SK-N-SH treated with all-trans-retinoic acid at 6 μM for 48 hours (cell line): Measurements from ENCODE around the gene RTP5.
"Not testable (repeated sequence)": the region's sequence is repeated elsewhere in the genome, so short reads cannot be mapped to it uniquely, and the experiment has no call there.

Source experiments
- ATAC-seq: fragments of 200-7000 bp; cut with Tn5 transposase; 3 replicates; pipeline ENCODE4 v1.9.1; 2020; ENCODE audit warnings: mild to moderate bottlenecking, moderate library complexity
- ARNTL ChIP-seq: fragments of 450-650 bp; formaldehyde crosslinking; IDR thresholded peaks from 2 replicates; pipeline ENCODE4 v1.5.0; 2020; ENCODE audit warnings: low read depth, mild to moderate bottlenecking, moderate library complexity, borderline replicate concordance
- BACH2 ChIP-seq: fragments of 250-450 bp; sonication (Bioruptor Pico); IDR thresholded peaks from 2 replicates; pipeline ENCODE4 v1.9.0; 2021; ENCODE audit warnings: mild to moderate bottlenecking, borderline replicate concordance
- CREB5 ChIP-seq: fragments of 250-450 bp; sonication (Bioruptor Pico); IDR thresholded peaks from 2 replicates; pipeline ENCODE4 v1.5.1; 2020; ENCODE audit warnings: low read depth, mild to moderate bottlenecking, moderate library complexity
- CSDC2 ChIP-seq: fragments of 250-450 bp; sonication (Bioruptor Pico); IDR thresholded peaks from 2 replicates; pipeline ENCODE4 v1.5.0; 2020; ENCODE audit warnings: mild to moderate bottlenecking, moderate library complexity
- CSRNP3 ChIP-seq: fragments of 250-450 bp; sonication (Bioruptor Pico); IDR thresholded peaks from 2 replicates; pipeline ENCODE4 v1.5.1; 2021; ENCODE audit warnings: mild to moderate bottlenecking, moderate library complexity
- ESRRG ChIP-seq: fragments of 250-450 bp; sonication (Bioruptor Pico); IDR thresholded peaks from 2 replicates; pipeline ENCODE4 v1.6.1; 2021; ENCODE audit warnings: mild to moderate bottlenecking
- ISL1 ChIP-seq: fragments of 250-450 bp; sonication (Bioruptor Pico); IDR thresholded peaks from 2 replicates; pipeline ENCODE4 v2.1.2; 2022; ENCODE audit warnings: mild to moderate bottlenecking, moderate library complexity
- OSR1 ChIP-seq: fragments of 250-450 bp; sonication (Bioruptor Pico); IDR thresholded peaks from 2 replicates; pipeline ENCODE4 v1.8.0; 2022; ENCODE audit warnings: moderate library complexity, mild to moderate bottlenecking, inconsistent platforms
- PATZ1 ChIP-seq: fragments of 250-450 bp; sonication (Bioruptor Pico); IDR thresholded peaks from 2 replicates; pipeline ENCODE4 v1.8.0; 2020; ENCODE audit warnings: mild to moderate bottlenecking, moderate library complexity, borderline replicate concordance
- POU6F1 ChIP-seq: fragments of 250-450 bp; sonication (Bioruptor Pico); IDR thresholded peaks from 2 replicates; pipeline ENCODE4 v1.8.0; 2021; ENCODE audit warnings: low read depth, mild to moderate bottlenecking, moderate library complexity, borderline replicate concordance
- PPARA ChIP-seq: fragments of 250-450 bp; sonication (Bioruptor Pico); IDR thresholded peaks from 2 replicates; pipeline ENCODE4 v1.5.0; 2020; ENCODE audit warnings: mild to moderate bottlenecking, borderline replicate concordance
- RARB ChIP-seq: fragments of 250-450 bp; sonication (Bioruptor Pico); IDR thresholded peaks from 2 replicates; pipeline ENCODE4 v1.8.0; 2021; ENCODE audit warnings: mild to moderate bottlenecking, moderate library complexity
- SNAI2 ChIP-seq: fragments of 250-450 bp; sonication (Bioruptor Pico); IDR thresholded peaks from 2 replicates; pipeline ENCODE4 v1.5.0; 2020; ENCODE audit warnings: mild to moderate bottlenecking, moderate library complexity
- TCF4 ChIP-seq: fragments of 250-450 bp; sonication (Bioruptor Pico); IDR thresholded peaks from 2 replicates; pipeline ENCODE4 v1.8.0; 2021; ENCODE audit warnings: mild to moderate bottlenecking, moderate library complexity, borderline replicate concordance
- TOX ChIP-seq: fragments of 250-450 bp; sonication (Bioruptor Pico); IDR thresholded peaks from 2 replicates; pipeline ENCODE4 v1.8.0; 2021; ENCODE audit warnings: mild to moderate bottlenecking, moderate library complexity, borderline replicate concordance
- TSHZ2 ChIP-seq: fragments of 250-450 bp; sonication (Bioruptor Pico); IDR thresholded peaks from 2 replicates; pipeline ENCODE4 v1.5.0; 2020; ENCODE audit warnings: mild to moderate bottlenecking, moderate library complexity
- ZC3H10 ChIP-seq: fragments of 250-450 bp; sonication (Bioruptor Pico); IDR thresholded peaks from 2 replicates; pipeline ENCODE4 v1.5.1; 2021; ENCODE audit warnings: mild to moderate bottlenecking, moderate library complexity
- ZFP3 ChIP-seq: fragments of 250-450 bp; sonication (Bioruptor Pico); IDR thresholded peaks from 2 replicates; pipeline ENCODE4 v1.5.0; 2020; ENCODE audit warnings: mild to moderate bottlenecking, moderate library complexity
- ZFP30 ChIP-seq: fragments of 450-650 bp; formaldehyde crosslinking; IDR thresholded peaks from 2 replicates; pipeline ENCODE4 v1.5.0; 2022; ENCODE audit warnings: mild to moderate bottlenecking, moderate library complexity
- ZNF565 ChIP-seq: fragments of 450-650 bp; formaldehyde crosslinking; conservative IDR thresholded peaks from 2 replicates; pipeline ENCODE4 v1.5.0; 2020; ENCODE audit warnings: low read depth, mild to moderate bottlenecking, moderate library complexity
- ZNF70 ChIP-seq: fragments of 450-650 bp; formaldehyde crosslinking; IDR thresholded peaks from 2 replicates; pipeline ENCODE4 v1.5.0; 2020; ENCODE audit warnings: mild to moderate bottlenecking, moderate library complexity
- ZNF8 ChIP-seq: fragments of 450-650 bp; formaldehyde crosslinking; IDR thresholded peaks from 2 replicates; pipeline ENCODE4 v1.5.0; 2020; ENCODE audit warnings: mild to moderate bottlenecking, moderate library complexity

Gene RTP5

GRCh38 chr2:241869087-241869961 is at the start of gene RTP5:
Gene RTP5 (plus strand): TSS chr2:241869729. CDS start chr2:241869757, 28 bp downstream.
- ATAC-seq = no peak
- TF ChIP-seq SNAI2 = no peak
- no peak for TF ChIP-seq POU6F1 (CRISPR knock-in tag)
- no peak for TF ChIP-seq ISL1 (CRISPR knock-in tag)
- no peak for TF ChIP-seq ESRRG
- TF ChIP-seq CREB5 (CRISPR knock-in tag) = no peak
- no peak for TF ChIP-seq ZNF70
- TF ChIP-seq ZFP30 (CRISPR knock-in tag) = no peak
- no peak for TF ChIP-seq ZNF8 (CRISPR knock-in tag)
- TF ChIP-seq OSR1 (CRISPR knock-in tag) = no peak
- no peak for TF ChIP-seq PPARA (CRISPR knock-in tag)

GRCh38 chr2:241819947-241820624 is 49.4 kb upstream of the RTP5 start:
- not testable (repeated sequence) for ATAC-seq

GRCh38 chr2:241820625-241821384 is 48.7 kb upstream of the RTP5 start:
- no peak for ATAC-seq
- TF ChIP-seq PATZ1 (CRISPR knock-in tag) (no peak), ARNTL (no peak), ZC3H10 (no peak), ZFP3 (CRISPR knock-in tag) (no peak), ZFP30 (CRISPR knock-in tag) (no peak), ZNF565 (CRISPR knock-in tag) (no peak), OSR1 (CRISPR knock-in tag) (no peak), TSHZ2 (CRISPR knock-in tag) (no peak), PPARA (CRISPR knock-in tag) (no peak), TOX (no peak)

GRCh38 chr2:241821460-241822263 is 47.9 kb upstream of the RTP5 start:
- no peak for ATAC-seq
- TF ChIP-seq CSRNP3 (CRISPR knock-in tag) (no peak), SNAI2 (no peak), TCF4 (CRISPR knock-in tag) (no peak), CSDC2 (CRISPR knock-in tag) (no peak), BACH2 (no peak), TOX (no peak), ZNF70 (no peak), ZNF565 (CRISPR knock-in tag) (no peak), PPARA (CRISPR knock-in tag) (no peak), OSR1 (CRISPR knock-in tag) (no peak), RARB (no peak), ARNTL (no peak)
